H9 (cell line): ENCODE results near the gene B4GALT1. TPM values are rescaled to one million over a fixed set of nuclear protein-coding genes. Genes with fewer than 3 reads are reported as not detected.

Source experiments
- DNase-seq: peaks from one replicate; pipeline ENCODE4 v3.0.0-alpha.2; 2017
- H2AFZ ChIP-seq: one replicate; pipeline ENCODE4 v1.6.1; 2013; ENCODE audit warnings: mild to moderate bottlenecking, low read length, control low read depth, moderate library complexity
- H2AK5ac ChIP-seq: 2 replicates; pipeline ENCODE4 v1.6.1; 2013; ENCODE audit warnings: low read length, control low read depth, mixed read lengths; ENCODE audit not compliant: insufficient read length
- H2BK120ac ChIP-seq: one replicate; pipeline ENCODE4 v1.6.1; 2013; ENCODE audit warnings: low read depth, mild to moderate bottlenecking, low read length, control low read depth, inconsistent platforms; ENCODE audit not compliant: poor library complexity, severe bottlenecking
- H2BK12ac ChIP-seq: 2 replicates; pipeline ENCODE4 v1.6.1; 2013; ENCODE audit warnings: low read length, control low read depth, mixed read lengths, low read depth; ENCODE audit not compliant: insufficient read length
- H2BK15ac ChIP-seq: 2 replicates; pipeline ENCODE4 v1.6.1; 2013; ENCODE audit warnings: low read depth, low read length, control low read depth
- H2BK20ac ChIP-seq: one replicate; pipeline ENCODE4 v1.6.1; 2013; ENCODE audit warnings: low read depth, mild to moderate bottlenecking, low read length, control low read depth, inconsistent platforms; ENCODE audit not compliant: poor library complexity, severe bottlenecking
- H2BK5ac ChIP-seq: 2 replicates; pipeline ENCODE4 v1.6.1; 2013; ENCODE audit warnings: low read length, control low read depth, mixed read lengths; ENCODE audit not compliant: insufficient read length
- H3K14ac ChIP-seq: 2 replicates; pipeline ENCODE4 v1.6.1; 2013; ENCODE audit warnings: low read length, control low read depth; ENCODE audit not compliant: insufficient read depth
- H3K18ac ChIP-seq: 2 replicates; pipeline ENCODE4 v1.6.1; 2013; ENCODE audit warnings: low read depth, mild to moderate bottlenecking, mixed read lengths, low read length, control low read depth; ENCODE audit not compliant: insufficient read length
- H3K23ac ChIP-seq: 2 replicates; pipeline ENCODE4 v1.6.1; 2013; ENCODE audit warnings: low read length, control low read depth, mixed read lengths, low read depth; ENCODE audit not compliant: insufficient read length
- H3K23me2 ChIP-seq: 2 replicates; pipeline ENCODE4 v1.6.1; 2013; ENCODE audit warnings: low read depth, mild to moderate bottlenecking, mixed read lengths, low read length, control low read depth; ENCODE audit not compliant: insufficient read length, poor library complexity, severe bottlenecking
- H3K27ac ChIP-seq: 2 replicates; pipeline ENCODE4 v1.5.1; 2013; ENCODE audit warnings: low read length, control low read depth, mixed read lengths, low read depth; ENCODE audit not compliant: insufficient read length
- H3K27me3 ChIP-seq: 2 replicates; pipeline ENCODE4 v1.6.1; 2013; ENCODE audit warnings: low read length, control low read depth, inconsistent platforms; ENCODE audit not compliant: insufficient read depth
- H3K4ac ChIP-seq: 2 replicates; pipeline ENCODE4 v1.6.1; 2013; ENCODE audit warnings: low read depth, mild to moderate bottlenecking, control low read depth, inconsistent platforms, low read length, moderate library complexity
- H3K4me1 ChIP-seq: 2 replicates; pipeline ENCODE4 v1.6.1; 2013; ENCODE audit warnings: low read length, control low read depth, inconsistent platforms; ENCODE audit not compliant: insufficient read depth
- H3K4me2 ChIP-seq: 2 replicates; pipeline ENCODE4 v1.6.1; 2013; ENCODE audit warnings: low read length, control low read depth, mixed read lengths; ENCODE audit not compliant: insufficient read length, insufficient read depth
- H3K56ac ChIP-seq: 2 replicates; pipeline ENCODE4 v1.6.1; 2013; ENCODE audit warnings: low read depth, mild to moderate bottlenecking, mixed read lengths, low read length, control low read depth; ENCODE audit not compliant: insufficient read length
- H3K79me1 ChIP-seq: 2 replicates; pipeline ENCODE4 v1.6.1; 2013; ENCODE audit warnings: low read depth, mild to moderate bottlenecking, moderate library complexity, low read length, control low read depth, inconsistent platforms; ENCODE audit not compliant: insufficient read depth, poor library complexity, severe bottlenecking
- H3K79me2 ChIP-seq: 2 replicates; pipeline ENCODE4 v1.6.1; 2013; ENCODE audit warnings: low read length, control low read depth, inconsistent platforms; ENCODE audit not compliant: insufficient read depth
- H3K9ac ChIP-seq: 2 replicates; pipeline ENCODE4 v1.6.1; 2013; ENCODE audit warnings: low read length, control low read depth, mixed read lengths; ENCODE audit not compliant: insufficient read length; ENCODE audit errors: extremely low read depth
- H3K9me3 ChIP-seq: one replicate; pipeline ENCODE4 v1.6.1; 2013; ENCODE audit warnings: low read depth, low read length, inconsistent platforms; ENCODE audit not compliant: control insufficient read depth
- H3T11ph ChIP-seq: one replicate; pipeline ENCODE4 v1.6.1; 2013; ENCODE audit warnings: mild to moderate bottlenecking, low read length, control low read depth, inconsistent platforms
- H4K20me1 ChIP-seq: one replicate; pipeline ENCODE4 v1.6.1; 2013; ENCODE audit not compliant: control insufficient read depth, insufficient read length, insufficient read depth
- H4K5ac ChIP-seq: 2 replicates; pipeline ENCODE4 v1.6.1; 2013; ENCODE audit warnings: low read depth, mild to moderate bottlenecking, mixed read lengths, low read length, control low read depth; ENCODE audit not compliant: insufficient read length
- H4K8ac ChIP-seq: replicated peaks from 2 replicates; pipeline ENCODE4 v1.6.1; 2013; ENCODE audit warnings: low read length, control low read depth, mixed read lengths, low read depth; ENCODE audit not compliant: insufficient read length
- H4K91ac ChIP-seq: 2 replicates; pipeline ENCODE4 v1.6.1; 2013; ENCODE audit warnings: low read depth, mild to moderate bottlenecking, moderate library complexity, mixed read lengths, low read length, control low read depth; ENCODE audit not compliant: insufficient read length
- H3K27ac Mint-ChIP-seq, 3 experiments: 2 replicates in 2 of 3; 3 replicates in 1 of 3; pipeline ENCODE4 v1.8.0; 2020 to 2021; ENCODE audit warnings: mixed read lengths in 3 of 3, mild to moderate bottlenecking in 1 of 3, moderate library complexity in 1 of 3
- H3K27me3 Mint-ChIP-seq: 2 replicates; pipeline ENCODE4 v1.8.0; 2021; ENCODE audit warnings: low read depth, mild to moderate bottlenecking, moderate library complexity, mixed read lengths
- H3K36me3 Mint-ChIP-seq, 3 experiments: 2 replicates in 2 of 3; 3 replicates in 1 of 3; pipeline ENCODE4 v1.8.0; 2020 to 2021; ENCODE audit warnings: low read depth in 3 of 3, mixed read lengths in 3 of 3; ENCODE audit not compliant: insufficient read depth in 1 of 3
- H3K4me1 Mint-ChIP-seq, 2 experiments: 2 replicates each; pipeline ENCODE4 v1.8.0; 2020; ENCODE audit warnings: mixed read lengths in 2 of 2
- H3K4me3 Mint-ChIP-seq, 2 experiments: 2 replicates in 1 of 2; 3 replicates in 1 of 2; pipeline ENCODE4 v1.8.0; 2020 to 2021; ENCODE audit warnings: mild to moderate bottlenecking in 2 of 2, mixed read lengths in 2 of 2, moderate library complexity in 1 of 2
- H3K9me3 Mint-ChIP-seq, 2 experiments: 2 replicates in 1 of 2; 3 replicates in 1 of 2; pipeline ENCODE4 v1.8.0; 2020; ENCODE audit warnings: mild to moderate bottlenecking in 2 of 2, mixed read lengths in 2 of 2, moderate library complexity in 1 of 2
- WGBS: extraction: QIAGEN DNeasy Blood & Tissue Kit; methylation state at CpG from one replicate; pipeline ENCODE4 v1.1.7; 2013; ENCODE audit warnings: missing lambda C conversion rate, low lambda C conversion rate, mixed read lengths; ENCODE audit not compliant: insufficient read length; ENCODE audit errors: extremely low coverage; 5-methylcytosine and 5-hydroxymethylcytosine counted together
- total RNA-seq: library from RNA; stranded (reverse); gene quantifications from 2 replicates; pipeline ENCODE4 v1.2.1, GENCODE V29; 2021
- TF ChIP-seq, protein P1 (sequence below): fragments of 200-600 bp; sonication (generic); conservative IDR thresholded peaks from 3 replicates; pipeline ENCODE4 v1.8.0; 2021; ENCODE audit warnings: antibody characterized with exemption, mild to moderate bottlenecking

The B4GALT1 gene
- total RNA-seq, 1 experiment from 2014 or later: 15.3 TPM

DNA sequence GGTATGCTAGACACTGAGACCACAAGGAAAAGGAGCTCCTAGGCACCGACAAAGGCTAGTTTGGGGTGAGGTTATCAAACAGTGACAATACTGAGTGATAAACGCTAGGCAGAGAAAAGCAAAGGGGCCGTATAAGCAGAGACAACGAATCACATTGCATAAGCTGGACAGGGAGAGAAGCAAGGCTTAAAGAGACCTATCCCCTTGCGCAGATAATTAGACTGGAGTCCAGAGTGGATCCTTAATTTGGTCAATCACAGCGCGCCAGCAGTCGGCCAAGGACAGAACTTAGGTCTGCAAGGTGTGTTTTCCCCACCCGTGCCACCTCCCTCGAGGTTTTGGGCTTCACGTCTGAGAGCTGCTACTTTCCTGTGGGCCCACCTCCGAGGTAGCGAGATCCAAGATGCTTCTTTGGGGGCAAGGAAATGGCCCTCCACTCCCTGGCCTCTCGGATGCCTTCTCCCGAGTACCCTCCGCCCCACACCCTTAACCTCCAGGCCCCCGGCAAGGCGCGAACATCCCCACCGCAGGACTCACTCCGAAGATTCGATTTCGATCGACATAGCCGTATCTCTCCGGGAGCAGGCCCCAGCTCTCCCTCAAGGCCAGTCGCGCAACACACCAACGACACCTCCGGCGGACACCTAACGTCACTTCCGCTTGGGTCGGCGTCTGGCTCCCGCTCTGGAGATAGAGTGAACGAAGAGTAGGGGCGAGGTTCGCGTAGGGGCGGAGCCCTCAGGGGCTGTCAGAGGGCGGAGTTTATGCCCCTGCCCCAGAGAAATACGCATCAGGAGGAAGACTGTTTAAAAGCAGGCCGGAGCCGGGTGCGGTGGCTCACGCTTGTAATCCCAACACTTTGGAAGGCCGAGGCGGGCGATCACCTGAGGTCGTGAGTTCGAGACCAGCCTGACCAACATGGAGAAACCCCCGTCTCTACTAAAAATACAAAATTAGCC is 90.8 kb downstream of the B4GALT1 start, which contains the start of gene SMU1:
SMU1 (minus strand) TSS at position 629 of the 959 bp plus-strand sequence; CDS start at position 563, 66 bp downstream.
- no peak within 1 kb of the TSS for H3K4ac ChIP-seq
- no peaks in the 10 kb centered on the region for H3K27me3 ChIP-seq
- H3K9me3 ChIP-seq: no peaks in the 10 kb centered on the region
- H3K27me3 Mint-ChIP-seq: no peaks in the 10 kb centered on the region; the same call in none of the 2 replicates
- no peak within 1 kb of the TSS for H4K8ac ChIP-seq
- H3K27ac ChIP-seq: no peak within 1 kb of the TSS
- TF ChIP-seq, protein P1, sequence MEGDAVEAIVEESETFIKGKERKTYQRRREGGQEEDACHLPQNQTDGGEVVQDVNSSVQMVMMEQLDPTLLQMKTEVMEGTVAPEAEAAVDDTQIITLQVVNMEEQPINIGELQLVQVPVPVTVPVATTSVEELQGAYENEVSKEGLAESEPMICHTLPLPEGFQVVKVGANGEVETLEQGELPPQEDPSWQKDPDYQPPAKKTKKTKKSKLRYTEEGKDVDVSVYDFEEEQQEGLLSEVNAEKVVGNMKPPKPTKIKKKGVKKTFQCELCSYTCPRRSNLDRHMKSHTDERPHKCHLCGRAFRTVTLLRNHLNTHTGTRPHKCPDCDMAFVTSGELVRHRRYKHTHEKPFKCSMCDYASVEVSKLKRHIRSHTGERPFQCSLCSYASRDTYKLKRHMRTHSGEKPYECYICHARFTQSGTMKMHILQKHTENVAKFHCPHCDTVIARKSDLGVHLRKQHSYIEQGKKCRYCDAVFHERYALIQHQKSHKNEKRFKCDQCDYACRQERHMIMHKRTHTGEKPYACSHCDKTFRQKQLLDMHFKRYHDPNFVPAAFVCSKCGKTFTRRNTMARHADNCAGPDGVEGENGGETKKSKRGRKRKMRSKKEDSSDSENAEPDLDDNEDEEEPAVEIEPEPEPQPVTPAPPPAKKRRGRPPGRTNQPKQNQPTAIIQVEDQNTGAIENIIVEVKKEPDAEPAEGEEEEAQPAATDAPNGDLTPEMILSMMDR: no peak
- H3K4me1 Mint-ChIP-seq: peaks cover 5 to 7% of the 10 kb centered on the region in 2 experiments; a peak in 3 of 4 replicates
- no peak within 1 kb of the TSS for H2AK5ac ChIP-seq
- no peak within 1 kb of the TSS for H2BK15ac ChIP-seq
- H2BK20ac ChIP-seq: no peak within 1 kb of the TSS
- no peak within 1 kb of the TSS for H2BK120ac ChIP-seq
- no peaks in the 10 kb centered on the region for H4K20me1 ChIP-seq
- H4K91ac ChIP-seq: peak within 1 kb of the TSS; percentile 6
- DNase-seq: peak; percentile 99
- no peaks in the 10 kb centered on the region for H3K4me1 ChIP-seq
- H3K9me3 Mint-ChIP-seq: no peaks in the 10 kb centered on the region
- H3K9ac ChIP-seq: peak within 1 kb of the TSS; percentile 93
- no peak within 1 kb of the TSS for H3T11ph ChIP-seq
- H3K18ac ChIP-seq: peak within 1 kb of the TSS; percentile 98
- H4K5ac ChIP-seq: peak within 1 kb of the TSS; percentile 45
- H3K79me1 ChIP-seq: peaks cover 7% of the 10 kb centered on the region
- H2AFZ ChIP-seq: no peak within 1 kb of the TSS
- H3K27ac Mint-ChIP-seq: peak within 1 kb of the TSS; percentile 99 to 100 (median 99)
- peak within 1 kb of the TSS; percentile 85 for H3K14ac ChIP-seq
- WGBS: no CpG with 5 or more reads among the region's 53 CpGs
- peaks cover 9% of the 10 kb centered on the region for H3K79me2 ChIP-seq
- no peak within 1 kb of the TSS for H3K56ac ChIP-seq
- peak within 1 kb of the TSS; percentile 100 for H3K4me2 ChIP-seq
- H3K36me3 Mint-ChIP-seq: peaks cover 14 to 27% (median 24%) of the 10 kb centered on the region in 3 experiments; a peak in 6 of 7 replicates
- H3K4me3 Mint-ChIP-seq: peak within 1 kb of the TSS; percentile 99 to 100
- no peak within 1 kb of the TSS for H3K23ac ChIP-seq
- H3K23me2 ChIP-seq: peaks cover 5% of the 10 kb centered on the region
- no peak within 1 kb of the TSS for H2BK5ac ChIP-seq
- H2BK12ac ChIP-seq: no peak within 1 kb of the TSS
